ENCODE measurements around the gene ACTN1.

ACTN1 gene

GRCh38 chr14:68916358-68916941, 62.7 kb downstream of the ACTN1 start:
- no peak for DNase-seq (ENCODE audit: low read depth in 2 of 2)

- no peak for DNase-seq (ENCODE audit: low read depth in 2 of 2)
These were observed 65.6 kb downstream of the ACTN1 start for GRCh38 chr14:68913516-68913915.

GRCh38 chr14:68911594-68912227, 67.4 kb downstream of the ACTN1 start:
- DNase-seq (ENCODE audit: low read depth in 2 of 2), result peak; percentile 34 to 42

GRCh38 chr14:68910540-68910939, 68.6 kb downstream of the ACTN1 start:
- DNase-seq (ENCODE audit: low read depth in 2 of 2), result no peak

GRCh38 chr14:68908803-68909202, 70.3 kb downstream of the ACTN1 start:
- no peak for DNase-seq (ENCODE audit: low read depth in 2 of 2)

- DNase-seq (ENCODE audit: low read depth in 2 of 2), result no peak
These were observed 70.9 kb downstream of the ACTN1 start for GRCh38 chr14:68908201-68908600.

GRCh38 chr14:68906439-68906838, 72.7 kb downstream of the ACTN1 start:
- DNase-seq (ENCODE audit: low read depth in 2 of 2), result no peak

- no peak for DNase-seq (ENCODE audit: low read depth in 2 of 2)
These were observed 73.8 kb downstream of the ACTN1 start for GRCh38 chr14:68905107-68905895.

GRCh38 chr14:68902357-68902756, 76.7 kb downstream of the ACTN1 start:
- no peak for DNase-seq (ENCODE audit: low read depth in 2 of 2)

- no peak for DNase-seq (ENCODE audit: low read depth in 2 of 2)
These were observed 80.0 kb downstream of the ACTN1 start for GRCh38 chr14:68899033-68899603.

- no peak for DNase-seq (ENCODE audit: low read depth in 2 of 2)
These were observed 80.7 kb downstream of the ACTN1 start for GRCh38 chr14:68898248-68899032.

GRCh38 chr14:68897559-68898155, 81.4 kb downstream of the ACTN1 start:
- DNase-seq (ENCODE audit: low read depth in 2 of 2), result no peak

GRCh38 chr14:68896132-68896531, 83.0 kb downstream of the ACTN1 start:
- no peak for DNase-seq (ENCODE audit: low read depth in 2 of 2)

GRCh38 chr14:68894802-68895703, 84.0 kb downstream of the ACTN1 start:
- DNase-seq (ENCODE audit: low read depth in 2 of 2), result no peak

GRCh38 chr14:68894123-68894522, 85.0 kb downstream of the ACTN1 start:
- DNase-seq (ENCODE audit: low read depth in 2 of 2), result no peak

- no peak for DNase-seq (ENCODE audit: low read depth in 2 of 2)
These were observed 85.5 kb downstream of the ACTN1 start for GRCh38 chr14:68893566-68893965.

GRCh38 chr14:68892961-68893360, 86.1 kb downstream of the ACTN1 start:
- DNase-seq (ENCODE audit: low read depth in 2 of 2), result no peak

- DNase-seq (ENCODE audit: low read depth in 2 of 2), result no peak
These were observed 87.0 kb downstream of the ACTN1 start for GRCh38 chr14:68891851-68892660.

- no peak for DNase-seq (ENCODE audit: low read depth in 2 of 2)
These were observed 88.8 kb downstream of the ACTN1 start for GRCh38 chr14:68890173-68890931.

All from fibroblast of skin of left biceps (primary cell).